GM21576 (cell line): Measurements from ENCODE around the gene LPP.
A peak's percentile ranks its signal among the peaks of the same experiment; 100 is the strongest.
"Not testable (repeated sequence)": the region's sequence is repeated elsewhere in the genome, so short reads cannot be mapped to it uniquely, and the experiment has no call there.

Experiments used
- ATAC-seq: cut with Tn5 transposase; IDR thresholded peaks from one replicate; pipeline ENCODE4 v1.9.1; 2021; ENCODE audit warnings: mild to moderate bottlenecking, moderate library complexity; ENCODE audit not compliant: unreplicated experiment

The LPP gene

GRCh38 chr3:188154014-188154808, at the start of gene LPP:
TSS of gene LPP (plus strand) at chr3:188154157. CDS start at chr3:188406121, 251,964 bp downstream.
- peak; percentile 69 for ATAC-seq

DNA sequence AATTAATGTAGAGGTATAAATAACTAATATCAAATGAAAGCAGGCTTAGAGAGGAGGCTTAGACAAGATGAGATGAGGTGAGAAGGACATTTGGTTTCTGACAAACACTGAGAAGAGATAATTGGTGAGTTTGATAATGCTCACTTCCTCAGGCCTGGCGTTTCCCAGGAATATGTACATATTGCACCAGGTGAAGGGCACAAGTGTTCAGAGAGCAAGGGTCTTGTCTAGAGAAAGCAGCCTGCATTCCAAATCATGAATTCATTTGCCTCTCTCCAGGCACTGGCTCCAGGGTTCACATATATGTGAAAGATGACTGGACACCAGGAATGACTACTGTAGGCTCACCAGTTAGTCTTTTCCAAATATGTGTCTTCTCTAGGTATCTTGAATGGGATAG, 48.0 kb upstream of the LPP start:
- no peak for ATAC-seq

GRCh38 chr3:188106454-188106853, 47.5 kb upstream of the LPP start:
- no peak for ATAC-seq

GRCh38 chr3:188106887-188107830, 46.8 kb upstream of the LPP start:
- ATAC-seq: no peak

- ATAC-seq: no peak
These were observed 45.1 kb upstream of the LPP start for GRCh38 chr3:188108703-188109412.

DNA sequence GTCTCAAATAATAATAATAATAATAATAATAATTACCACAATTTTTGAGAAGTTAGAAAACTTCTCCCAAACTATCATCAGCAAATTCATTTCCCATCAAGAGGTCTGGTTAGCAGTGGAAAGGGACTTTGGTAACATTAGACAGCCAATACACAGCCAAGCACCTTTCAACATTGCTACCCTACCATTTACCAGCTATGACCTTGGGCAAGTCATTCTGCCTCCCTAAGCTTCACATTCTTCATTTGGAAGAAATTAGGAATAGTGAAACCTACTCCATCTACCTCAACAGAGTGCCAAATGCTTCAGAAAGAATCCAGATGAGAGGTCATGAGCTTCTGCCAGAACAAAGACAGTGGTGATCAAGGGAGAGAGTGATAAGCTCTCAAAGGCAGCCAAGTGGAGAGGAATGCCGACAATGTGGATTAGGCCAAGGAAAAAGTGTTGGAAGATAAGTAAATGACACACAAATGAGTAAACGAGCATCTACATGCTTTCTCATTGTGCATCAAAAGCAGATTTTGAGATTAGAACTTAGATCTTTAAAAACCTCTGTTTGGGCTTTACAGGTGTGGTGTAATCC, 42.9 kb upstream of the LPP start:
- ATAC-seq: no peak

DNA sequence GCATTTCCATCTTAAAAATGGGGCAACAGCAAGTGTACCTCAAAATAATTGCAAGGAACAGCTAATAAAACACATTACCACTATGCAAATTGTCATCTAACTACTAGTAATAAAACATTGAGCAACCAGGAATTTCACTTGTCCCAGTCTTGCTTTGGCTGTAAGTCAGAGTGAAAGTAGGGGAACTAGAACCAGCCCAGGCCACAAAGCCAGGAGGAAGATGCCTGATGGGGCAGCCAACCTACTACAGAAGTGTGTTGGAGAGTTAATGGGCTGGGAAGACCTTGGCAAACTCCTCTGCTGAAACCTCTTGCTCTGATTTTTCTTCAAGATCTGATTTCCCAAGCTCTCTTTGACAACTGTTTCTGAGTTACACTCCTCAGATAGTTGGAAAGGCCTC, 40.2 kb upstream of the LPP start:
- ATAC-seq: no peak

- ATAC-seq: no peak
These were observed 34.1 kb upstream of the LPP start for GRCh38 chr3:188119846-188120245.

DNA sequence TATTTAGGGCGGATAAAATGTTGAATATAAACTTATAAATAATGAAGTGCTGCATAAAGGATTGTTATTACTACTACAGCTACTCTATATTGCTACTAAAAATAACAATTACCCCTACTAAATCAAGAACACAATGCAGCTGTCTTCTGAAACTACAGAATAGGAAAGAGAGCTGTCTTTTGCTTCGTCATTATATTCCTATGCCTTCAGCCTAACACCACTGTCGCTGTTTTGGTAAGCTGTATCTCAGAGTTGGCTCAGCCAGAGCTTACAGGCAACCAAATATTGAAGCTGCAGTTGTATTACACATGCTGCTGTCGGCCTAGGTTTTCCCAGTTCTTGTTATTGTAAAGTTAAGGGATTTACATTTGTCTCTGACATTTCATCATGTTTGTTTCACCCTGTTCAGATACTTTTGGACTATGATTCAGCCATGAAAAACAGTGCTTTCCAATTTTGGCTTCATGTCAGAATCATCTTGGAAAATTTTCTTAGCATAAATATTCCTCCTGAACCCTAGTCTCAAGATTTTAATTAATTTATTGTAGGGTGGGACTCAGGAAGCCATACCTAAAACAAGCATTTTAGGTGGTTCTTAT, 31.3 kb upstream of the LPP start:
- no peak for ATAC-seq

DNA sequence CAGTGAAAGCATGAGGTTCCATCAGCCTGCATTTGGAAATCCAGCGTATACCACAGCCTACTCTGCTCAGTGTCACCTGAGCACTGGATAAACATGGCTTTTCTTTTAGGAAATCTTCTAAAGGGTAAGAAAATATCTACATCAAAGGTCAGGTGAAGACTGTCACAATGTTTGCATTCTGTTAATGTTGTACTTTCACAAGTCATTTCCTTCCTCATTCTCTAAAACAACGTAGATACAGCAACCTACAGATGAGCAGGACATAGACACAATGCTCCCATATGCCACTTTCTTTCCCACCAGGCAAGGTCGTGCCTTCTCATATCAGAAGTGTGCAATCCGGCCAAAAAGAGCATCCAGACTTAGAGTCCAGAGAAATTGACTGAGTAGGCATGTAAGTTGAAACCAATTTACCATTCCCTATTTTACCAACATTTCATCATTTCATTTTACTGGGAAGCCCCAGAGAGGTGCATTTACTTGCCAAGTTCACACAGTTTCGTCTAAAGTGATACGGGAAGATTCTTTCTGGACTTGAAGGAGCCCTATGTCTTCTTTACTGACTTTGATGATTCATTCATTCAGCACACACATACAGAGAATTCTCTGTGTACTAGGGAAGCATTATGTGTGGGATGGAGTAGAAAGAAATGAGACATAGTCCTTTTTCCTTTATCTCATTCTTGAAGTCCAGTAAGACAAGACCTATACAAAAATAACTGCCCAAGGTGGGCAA, 30.6 kb upstream of the LPP start:
- ATAC-seq: no peak

GRCh38 chr3:188124184-188124583, 29.8 kb upstream of the LPP start:
- ATAC-seq: no peak

- ATAC-seq: no peak
These were observed 28.9 kb upstream of the LPP start for GRCh38 chr3:188125076-188125475.

DNA sequence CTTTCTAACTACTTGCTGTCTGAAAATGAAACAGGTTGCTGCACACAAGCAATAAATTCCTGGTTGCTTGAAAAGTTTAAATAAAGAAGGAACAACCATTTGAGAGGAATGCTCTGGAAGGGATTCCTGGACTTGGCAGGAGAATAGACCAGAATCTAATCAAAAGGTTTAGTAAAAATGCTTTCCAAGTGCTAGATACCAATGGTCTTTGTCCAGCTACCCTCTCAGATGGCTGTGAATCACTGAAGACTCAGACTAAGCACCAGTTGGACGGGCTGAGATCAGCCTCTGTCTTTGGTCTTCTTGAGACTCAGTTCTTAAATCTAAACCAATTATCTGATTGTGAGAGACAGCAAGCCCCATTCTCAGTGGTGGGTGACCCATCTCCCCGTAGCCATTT, 27.7 kb upstream of the LPP start:
- ATAC-seq: no peak

DNA sequence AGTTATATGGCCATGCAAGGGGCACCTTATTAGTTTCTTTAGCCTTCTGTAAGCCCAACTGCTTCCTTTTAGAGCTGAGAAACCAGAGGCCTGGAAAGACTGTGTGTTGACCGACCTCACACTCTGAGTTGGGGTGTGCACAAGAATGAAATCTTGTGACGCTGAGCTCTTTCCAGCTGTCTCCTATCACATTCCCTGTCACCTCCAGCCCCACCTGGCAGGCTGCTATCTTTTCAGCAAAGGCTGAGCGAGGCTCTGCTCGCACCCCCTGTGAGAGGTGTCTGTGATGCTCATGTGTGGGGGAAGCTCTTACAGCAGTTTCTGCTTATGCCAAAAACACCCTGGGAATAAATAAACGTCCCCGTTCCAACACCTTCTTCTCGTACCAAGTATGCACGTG, 27.0 kb upstream of the LPP start:
- ATAC-seq: no peak

- ATAC-seq: no peak
These were observed 25.1 kb upstream of the LPP start for GRCh38 chr3:188128905-188129304.

- ATAC-seq: not testable (repeated sequence)
These were observed 22.9 kb upstream of the LPP start for GRCh38 chr3:188131023-188131422.

DNA sequence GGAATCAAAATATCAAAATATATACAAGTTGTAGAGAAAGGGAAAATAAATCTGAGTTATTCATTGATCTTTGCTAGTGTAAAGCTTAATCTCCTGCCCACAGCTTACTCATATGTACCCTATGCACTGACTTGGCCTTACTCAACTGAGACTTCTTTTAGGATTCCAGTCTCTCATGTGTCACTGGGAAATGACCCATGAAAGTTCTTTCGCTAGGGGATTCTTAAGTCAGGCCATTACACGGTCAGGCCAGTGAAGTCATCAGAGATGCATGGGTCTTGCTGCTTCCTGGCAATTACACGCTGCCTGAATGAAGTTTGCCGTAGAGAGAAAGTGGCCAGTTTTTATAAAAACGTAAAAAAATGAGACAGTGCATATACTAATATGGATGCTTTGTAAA, 20.7 kb upstream of the LPP start:
- ATAC-seq: no peak

DNA sequence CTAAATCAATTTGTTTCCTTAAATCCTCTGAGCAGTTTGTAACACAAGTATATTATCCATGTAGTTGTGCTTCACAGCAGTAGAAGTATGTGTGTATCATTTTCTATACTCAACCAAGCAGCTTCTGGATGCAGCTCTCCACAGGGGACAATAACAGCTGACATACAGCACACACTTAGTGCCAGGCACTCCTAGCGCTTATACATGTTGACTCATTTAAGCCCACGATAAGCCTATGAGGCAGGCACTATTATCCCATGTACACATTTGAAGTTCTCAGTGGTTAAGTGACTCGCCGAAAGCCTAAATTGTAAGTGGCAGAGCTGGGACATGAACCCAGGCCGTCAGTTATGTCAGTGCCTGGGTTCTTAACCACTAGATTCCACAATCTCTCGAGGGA, 20.3 kb upstream of the LPP start:
- ATAC-seq: no peak

GRCh38 chr3:188134079-188134478, 19.9 kb upstream of the LPP start:
- ATAC-seq: no peak

- ATAC-seq: no peak
These were observed 19.1 kb upstream of the LPP start for GRCh38 chr3:188134856-188135255.
